ENCODE data around the gene TIMP4. TPM values are rescaled to one million over a fixed set of nuclear protein-coding genes. Genes with fewer than 3 reads are reported as not detected.

Gene TIMP4
- polyA plus RNA-seq, 1 experiment, result 1.8 TPM

- Histone ChIP-seq H3K36me3 (ENCODE audit: control insufficient read depth, insufficient read depth, low read length) (no peaks in the 10 kb centered on the region), H3K4me3 (ENCODE audit: low read depth, low read length) (no peak overlapping the region), H3K27me3 (ENCODE audit: control insufficient read depth, insufficient read depth, low read length) (0 out of 2 replicates have a peak, but pooled peaks cover 2% of the 10 kb centered on the region)
- no peak for DNase-seq (ENCODE audit: low read depth)
- POLR2A ChIA-PET, result no interaction called here
- CTCF ChIA-PET, result interaction anchor here (4.5 kb wide), 1 partner anchor 15 kb away, joined by 19 read pairs; no protein-coding TSS in a partner anchor
- no peak for TF ChIP-seq CTCF (IDR thresholded peaks at IDR 0.05; ENCODE audit: insufficient read depth, low read depth, low read length)
These were observed 37.2 kb downstream of the TIMP4 start for GRCh38 chr3:12121466-12121865.

DNA sequence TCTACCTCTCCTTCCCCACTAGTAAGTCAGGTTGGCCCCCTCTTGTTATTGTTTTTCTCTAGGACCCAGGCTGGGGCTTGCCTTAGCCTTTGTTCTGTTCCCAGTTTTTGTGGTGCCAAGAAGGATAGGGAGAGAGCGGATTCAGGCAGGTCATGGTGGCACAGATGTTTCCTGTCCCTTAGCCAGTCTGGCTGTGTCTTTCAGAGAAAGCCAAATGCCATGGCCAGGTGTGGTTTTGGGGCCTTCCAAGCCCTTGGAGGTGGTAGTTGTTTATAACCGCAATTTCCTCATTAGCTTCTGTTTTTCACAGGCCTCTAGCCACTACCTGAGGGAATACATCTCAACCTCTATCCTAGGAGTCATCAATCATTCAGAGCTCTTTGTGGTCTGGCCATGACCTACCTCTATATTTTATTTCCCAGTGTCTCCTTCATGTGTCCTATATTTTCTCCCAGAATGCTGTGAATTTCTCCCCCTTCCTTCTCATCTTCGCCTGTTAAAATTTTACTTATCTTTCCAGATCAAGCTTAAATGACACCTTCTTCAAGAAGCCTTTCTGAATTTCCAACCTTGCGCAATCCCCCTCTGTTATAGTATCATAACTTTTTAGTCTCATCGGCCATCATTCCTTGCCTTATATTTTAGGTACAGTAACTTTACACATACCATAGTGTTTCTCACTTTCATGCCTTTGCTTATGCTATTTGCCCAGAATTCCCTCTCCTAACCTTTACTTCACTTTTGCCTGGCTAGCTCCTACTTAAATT is 38.2 kb downstream of the TIMP4 start:
- no peak for DNase-seq (ENCODE audit: low read depth)
- ChIA-PET CTCF (interaction anchor here (0.6 to 4.5 kb wide), 2 partner anchors 16 to 146 kb away, joined by 3 to 19 read pairs; no protein-coding TSS in a partner anchor), POLR2A (no interaction called here)
- Histone ChIP-seq H3K27me3 (ENCODE audit: control insufficient read depth, insufficient read depth, low read length) (0 out of 2 replicates have a peak, but pooled peaks cover 2% of the 10 kb centered on the region), H3K4me3 (ENCODE audit: low read depth, low read length) (no peak overlapping the region), H3K36me3 (ENCODE audit: control insufficient read depth, insufficient read depth, low read length) (no peaks in the 10 kb centered on the region)
- TF ChIP-seq CTCF (IDR thresholded peaks at IDR 0.05; ENCODE audit: insufficient read depth, low read depth, low read length), result no peak

DNA sequence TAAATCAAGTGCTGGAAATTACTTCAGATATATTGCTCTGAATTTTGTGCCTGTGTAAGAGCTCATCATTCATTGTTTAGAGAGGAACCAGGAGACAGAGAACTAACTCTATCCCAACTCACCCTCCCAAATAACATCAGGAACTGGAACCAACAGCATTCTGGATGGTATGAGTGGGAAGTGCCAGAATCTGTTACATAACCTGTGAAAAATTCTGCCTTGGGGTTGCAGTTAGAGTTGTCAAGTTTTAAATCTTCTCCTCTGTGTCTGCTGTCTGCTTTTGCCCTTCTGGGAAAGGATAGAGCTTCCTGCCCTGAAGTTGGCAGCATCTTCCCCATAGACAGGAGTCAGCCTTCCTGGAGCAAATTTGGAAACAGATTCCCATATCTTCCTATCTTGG is 41.2 kb downstream of the TIMP4 start:
- H3K27me3 ChIP-seq (ENCODE audit: control insufficient read depth, insufficient read depth, low read length), result 0 out of 2 replicates have a peak, but pooled peaks cover 2% of the 10 kb centered on the region
- H3K36me3 ChIP-seq (ENCODE audit: control insufficient read depth, insufficient read depth, low read length), result no peaks in the 10 kb centered on the region
- H3K4me3 ChIP-seq (ENCODE audit: low read depth, low read length), result no peak overlapping the region
- no peak for DNase-seq (ENCODE audit: low read depth)
- ChIA-PET POLR2A (no interaction called here), CTCF (no interaction called here)
- TF ChIP-seq CTCF (IDR thresholded peaks at IDR 0.05; ENCODE audit: insufficient read depth, low read depth, low read length), result no peak

DNA sequence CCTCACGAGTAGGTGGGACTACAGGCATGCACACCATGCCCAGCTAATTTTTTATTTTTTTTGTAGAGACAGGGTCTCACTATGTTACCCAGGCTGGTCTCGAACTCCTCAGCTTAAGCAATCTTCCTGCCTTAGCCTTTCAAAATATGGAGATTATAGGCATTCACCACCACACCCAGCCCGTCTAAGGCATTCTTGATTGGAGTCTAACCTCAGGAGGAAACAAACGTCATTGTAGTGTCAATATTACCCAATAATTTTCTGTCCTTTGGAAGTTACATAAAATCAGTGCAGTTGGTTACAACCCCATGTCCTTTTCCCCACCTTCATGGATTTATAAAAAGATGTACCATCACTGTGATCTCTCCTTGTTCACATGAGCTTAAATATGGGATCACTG is 41.8 kb downstream of the TIMP4 start:
- POLR2A ChIA-PET, result no interaction called here
- no peak for TF ChIP-seq CTCF (IDR thresholded peaks at IDR 0.05; ENCODE audit: insufficient read depth, low read depth, low read length)
- H3K4me3 ChIP-seq (ENCODE audit: low read depth, low read length), result no peak overlapping the region
- DNase-seq (ENCODE audit: low read depth), result no peak
- no peaks in the 10 kb centered on the region for H3K36me3 ChIP-seq (ENCODE audit: control insufficient read depth, insufficient read depth, low read length)
- CTCF ChIA-PET, result interaction anchor here (1.0 kb wide), 1 partner anchor 16 kb away, joined by 3 read pairs; no protein-coding TSS in a partner anchor
- 0 out of 2 replicates have a peak, but pooled peaks cover 2% of the 10 kb centered on the region for H3K27me3 ChIP-seq (ENCODE audit: control insufficient read depth, insufficient read depth, low read length)

- POLR2A ChIA-PET, result no interaction called here
- CTCF ChIA-PET, result interaction anchor here (1.0 kb wide), 1 partner anchor 17 kb away, joined by 3 read pairs; no protein-coding TSS in a partner anchor
These were observed 42.9 kb downstream of the TIMP4 start for GRCh38 chr3:12115849-12116248.

More at GRCh38 chr3:12115849-12116248, 42.9 kb downstream of the TIMP4 start:
- no peaks in the 10 kb centered on the region for H3K36me3 ChIP-seq (ENCODE audit: control insufficient read depth, insufficient read depth, low read length)
- no peak overlapping the region for H3K4me3 ChIP-seq (ENCODE audit: low read depth, low read length)
- no peak for TF ChIP-seq CTCF (IDR thresholded peaks at IDR 0.05; ENCODE audit: insufficient read depth, low read depth, low read length)
- no peak for DNase-seq (ENCODE audit: low read depth)
- 0 out of 2 replicates have a peak, but pooled peaks cover 2% of the 10 kb centered on the region for H3K27me3 ChIP-seq (ENCODE audit: control insufficient read depth, insufficient read depth, low read length)

Data from BJ (cell line).